Tongue (tissue), 2 donors: ENCODE data around the gene GSDME. TPM values are rescaled to one million over a fixed set of nuclear protein-coding genes. Genes with fewer than 3 reads are reported as not detected.
"Not testable (repeated sequence)": the region's sequence is repeated elsewhere in the genome, so short reads cannot be mapped to it uniquely, and the experiment has no call there.

Experiments
- DNase-seq: peaks from one replicate; pipeline ENCODE4 v3.0.0-alpha.2; 2015
- total RNA-seq: library from RNA; depleted of rRNA; stranded (reverse); fragments of >200 nt; gene quantifications from one replicate; pipeline ENCODE4 v1.2.3, GENCODE V29; 2014

Gene GSDME
- total RNA-seq, 1 donor from 2014 or later, result 12.9 TPM

DNA sequence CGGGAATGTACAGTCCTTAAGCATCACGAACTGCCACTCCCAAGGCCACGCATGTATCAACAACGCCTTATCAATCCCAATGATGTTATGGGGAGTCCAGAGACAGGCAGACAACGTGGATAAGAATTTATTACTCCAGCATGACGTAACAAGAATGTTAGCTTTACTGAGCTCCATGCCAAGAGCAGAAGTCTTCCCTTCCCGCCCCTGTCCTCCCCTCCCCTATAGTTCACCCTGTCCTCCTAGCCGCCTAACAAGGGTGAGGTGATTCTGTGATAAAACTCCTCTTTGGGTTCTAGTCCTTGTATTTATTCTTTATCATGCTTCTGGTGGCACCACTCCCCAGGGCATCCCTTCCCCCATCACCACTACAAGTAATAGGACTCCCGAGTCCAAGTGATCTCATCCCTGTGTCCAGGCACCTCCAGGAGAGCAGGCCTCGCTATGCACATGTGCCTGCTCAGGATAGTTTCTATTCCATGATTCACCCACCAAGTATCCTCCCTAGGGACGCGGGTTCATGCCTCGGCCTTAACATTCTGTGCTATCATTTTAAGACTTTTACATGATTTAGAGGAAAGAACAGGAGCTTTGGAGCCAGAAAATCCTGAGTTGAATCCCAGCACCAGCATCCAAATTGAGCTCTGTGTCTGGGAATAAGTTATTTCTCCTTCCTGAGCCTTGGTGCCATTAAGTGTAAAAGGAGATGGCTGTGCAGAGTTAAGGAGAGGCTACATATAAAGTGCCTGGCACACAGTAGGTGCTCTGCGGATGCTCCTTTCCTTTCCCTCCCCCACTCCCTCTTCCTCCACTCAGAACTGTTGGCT is 15.4 kb downstream of the GSDME start:
- no peak for DNase-seq

DNA sequence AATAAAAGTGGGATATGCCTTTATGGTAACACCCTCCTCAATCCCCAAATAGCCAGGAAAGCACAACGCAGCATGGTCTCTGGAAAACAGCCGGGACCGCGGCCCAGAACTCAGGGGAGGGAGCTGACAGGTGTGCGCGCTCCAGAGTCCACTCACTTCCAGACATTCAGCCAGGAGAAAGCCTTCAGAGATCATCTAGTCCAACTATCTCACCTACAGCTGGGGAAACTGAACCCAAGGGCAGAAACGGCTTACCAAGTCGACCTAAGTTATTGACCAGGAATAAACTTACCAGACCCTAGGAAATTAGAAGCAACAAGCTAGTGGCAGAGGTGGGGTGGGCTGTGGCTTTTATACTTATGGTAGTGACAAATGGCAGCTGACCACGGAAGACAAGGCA is 16.4 kb downstream of the GSDME start:
- no peak for DNase-seq

DNA sequence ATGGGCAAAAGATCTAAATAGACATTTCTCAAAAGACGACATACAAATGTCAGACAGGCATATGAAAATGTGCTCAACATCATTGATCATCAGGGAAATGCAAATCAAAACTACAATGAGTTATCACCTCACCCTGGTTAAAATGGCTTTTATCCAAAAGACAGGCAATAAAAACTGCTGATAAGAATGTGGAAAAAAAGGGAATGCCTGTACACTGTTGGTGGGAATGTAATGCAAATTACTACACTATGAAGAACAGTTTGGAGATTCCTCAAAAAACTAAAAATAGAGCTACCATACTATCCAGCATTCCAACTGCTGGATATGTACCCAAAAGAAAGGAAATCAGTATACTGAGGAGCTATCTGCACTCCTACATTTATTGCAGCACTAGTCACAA is 18.0 kb downstream of the GSDME start:
- DNase-seq, result no peak

DNA sequence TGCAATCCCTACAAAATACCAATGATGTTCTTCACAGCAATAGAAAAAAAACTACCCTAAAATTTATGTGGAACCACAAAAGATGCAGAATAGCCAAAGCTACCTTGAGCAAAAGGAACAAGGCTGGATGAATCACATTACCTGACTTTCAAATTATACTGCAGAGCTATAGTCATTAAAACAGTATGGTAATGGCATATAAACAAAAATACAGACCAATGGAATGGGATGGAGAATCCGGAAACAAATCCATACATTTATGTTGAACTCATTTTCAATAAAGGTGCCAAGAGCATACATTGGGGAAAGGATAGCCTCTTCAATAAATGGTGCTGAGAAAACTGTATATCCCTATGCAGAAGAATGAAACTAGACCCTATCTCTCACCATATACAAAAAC is 18.7 kb downstream of the GSDME start:
- no peak for DNase-seq

DNA sequence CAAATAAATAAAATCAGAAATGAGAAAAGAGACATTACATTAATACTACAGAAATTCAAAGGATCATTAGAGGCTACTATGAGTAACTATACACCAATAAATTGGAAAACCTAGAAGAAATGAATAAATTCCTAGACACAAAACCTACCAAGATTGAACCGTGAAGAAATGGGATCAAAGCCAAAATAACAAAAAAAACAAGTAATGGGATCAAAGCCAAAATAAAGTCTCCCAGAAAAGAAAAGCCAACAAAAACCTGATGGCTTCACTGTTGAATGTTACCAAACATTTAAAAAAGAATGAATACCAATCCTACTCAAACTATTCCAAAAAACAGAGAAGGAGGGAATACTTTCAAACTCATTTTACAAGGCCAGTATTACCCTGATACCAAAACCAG is 20.0 kb downstream of the GSDME start:
- DNase-seq, result no peak

DNA sequence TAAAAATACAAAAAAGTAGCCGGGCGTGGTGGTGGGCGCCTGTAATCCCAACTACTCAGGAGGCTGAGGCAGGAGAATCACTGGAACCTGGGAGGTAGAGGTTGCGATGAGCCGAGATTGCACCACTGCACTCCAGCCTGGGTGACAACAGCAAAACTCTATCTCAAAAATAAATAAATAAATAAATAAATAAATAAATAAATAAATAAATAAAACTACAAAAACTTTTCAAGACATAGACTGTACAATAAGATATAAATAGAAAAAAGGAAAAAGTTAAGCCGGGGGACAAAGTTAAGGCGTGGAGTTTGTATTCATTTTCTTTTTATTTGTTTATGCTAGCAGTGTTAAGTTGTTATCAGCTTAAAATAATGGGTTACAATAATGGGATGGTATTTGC is 21.7 kb downstream of the GSDME start:
- not testable (repeated sequence) for DNase-seq

DNA sequence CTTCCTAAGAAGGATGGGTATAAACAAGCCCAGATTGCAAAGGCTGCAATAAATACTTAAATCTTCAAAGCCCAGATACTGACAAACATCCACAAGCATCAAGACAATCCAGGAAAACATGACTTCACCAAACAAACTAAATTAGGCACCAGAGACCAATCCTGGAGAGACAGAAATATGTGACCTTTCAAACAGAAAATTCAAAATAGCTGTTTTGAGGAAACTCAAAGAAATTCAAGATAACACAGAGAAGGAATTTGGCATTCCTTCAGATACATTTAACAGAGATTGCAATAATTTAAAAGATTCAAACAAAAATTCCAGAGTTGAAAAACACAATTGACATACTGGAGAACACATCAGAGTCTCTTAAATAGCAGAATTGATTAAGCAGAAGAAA is 23.0 kb downstream of the GSDME start:
- DNase-seq, result no peak

DNA sequence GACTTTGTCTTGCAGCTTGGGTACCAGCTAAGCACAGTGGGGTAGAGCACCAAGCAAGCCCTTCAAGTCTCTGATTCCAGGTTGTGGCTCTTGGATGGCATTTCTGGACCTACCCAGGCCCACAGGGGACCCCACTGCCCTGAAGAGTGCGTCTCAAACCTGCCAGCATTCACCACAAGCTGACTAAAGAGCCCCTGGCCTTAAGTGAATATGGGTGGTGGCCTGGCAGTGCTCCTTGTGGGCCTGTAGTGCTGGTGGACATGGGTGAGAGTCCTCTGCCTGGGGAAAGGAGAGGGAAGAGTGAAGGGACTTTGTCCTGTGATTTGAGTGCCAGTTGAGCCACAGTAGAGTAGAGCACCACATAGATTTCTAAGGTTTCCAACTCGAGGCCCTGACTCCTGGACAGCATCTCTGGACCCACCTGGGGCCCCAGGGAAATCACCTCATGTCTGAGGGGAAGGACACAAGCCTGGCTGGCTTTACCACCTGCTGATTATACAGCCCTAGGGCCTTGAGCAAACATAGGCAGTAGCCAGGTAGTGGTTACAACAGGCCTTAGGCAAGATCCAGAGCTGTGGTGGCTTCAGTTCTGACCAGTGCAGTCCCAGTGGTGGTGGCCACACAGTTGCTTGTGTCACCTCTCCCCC is 23.7 kb downstream of the GSDME start:
- no peak for DNase-seq

DNA sequence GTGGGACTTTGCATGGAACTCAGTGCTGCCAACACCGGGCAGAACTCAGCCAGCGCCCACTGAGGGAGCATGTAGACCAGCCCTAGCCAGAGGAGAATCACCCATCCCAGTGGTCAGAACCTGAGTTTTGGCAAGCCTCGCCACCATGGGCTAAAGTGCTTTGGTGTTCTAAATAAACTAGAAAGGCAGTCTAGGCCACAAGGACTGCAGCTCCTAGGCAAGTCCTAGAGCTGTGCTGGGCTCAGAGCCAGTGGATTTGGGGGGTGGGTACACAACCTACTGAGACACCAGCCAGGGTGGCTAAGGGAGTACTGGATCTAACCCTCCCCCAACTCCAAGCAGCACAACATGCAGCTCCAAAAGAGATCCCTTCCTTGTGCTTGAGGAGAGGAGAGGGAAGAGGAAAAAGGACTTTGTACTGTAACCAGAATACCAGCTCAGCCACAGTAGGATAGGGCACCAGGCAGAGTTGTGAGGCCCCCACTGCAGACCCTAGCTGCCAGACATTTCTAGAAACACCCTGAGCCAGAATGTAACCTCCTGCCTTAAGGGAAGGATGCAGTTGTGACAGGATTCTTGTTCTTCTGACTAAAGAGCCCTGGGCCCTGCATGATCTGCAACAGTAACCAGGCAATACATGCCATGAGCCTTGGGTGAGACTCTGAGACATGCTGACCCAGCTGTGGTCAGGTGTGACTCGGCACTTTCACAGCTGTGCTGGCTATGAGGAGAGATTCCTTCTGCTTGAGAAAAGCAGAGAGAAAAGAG is 24.4 kb downstream of the GSDME start:
- no peak for DNase-seq

DNA sequence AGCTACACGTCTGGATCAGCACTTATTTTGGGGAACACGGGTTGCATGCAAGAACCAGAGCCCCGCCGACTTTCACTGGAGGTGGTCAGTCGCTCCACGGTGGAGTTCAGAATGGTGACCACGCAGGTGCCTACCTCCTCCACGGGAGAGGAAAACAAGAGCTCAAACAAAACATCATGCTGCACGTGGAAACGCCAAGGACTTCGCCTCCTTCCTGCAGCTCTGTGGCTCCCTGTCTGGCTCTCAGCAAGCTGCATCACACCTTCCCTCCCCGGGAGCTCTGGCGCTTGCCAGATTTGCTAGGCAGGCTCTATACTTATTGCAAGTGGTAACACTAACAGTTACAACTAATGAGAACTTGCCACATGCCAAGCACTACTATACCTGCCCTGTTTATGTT is 26.0 kb downstream of the GSDME start:
- DNase-seq, result no peak

DNA sequence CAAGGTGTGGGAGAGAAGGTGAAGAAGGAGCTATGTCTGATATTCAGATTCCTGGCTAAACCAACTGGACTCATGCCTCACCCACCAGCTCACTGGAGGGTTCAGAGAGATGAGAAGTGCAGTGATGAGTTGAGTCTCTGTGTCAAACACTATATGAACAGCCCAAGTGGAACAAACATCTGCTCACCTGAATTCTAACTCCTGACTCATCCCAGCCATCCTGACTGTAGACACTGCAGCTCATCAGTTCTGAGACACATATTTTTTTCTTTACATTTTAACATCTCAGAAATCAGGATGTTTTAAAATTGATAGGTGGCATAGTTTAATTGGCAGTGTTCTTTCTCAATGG is 27.3 kb downstream of the GSDME start:
- no peak for DNase-seq

DNA sequence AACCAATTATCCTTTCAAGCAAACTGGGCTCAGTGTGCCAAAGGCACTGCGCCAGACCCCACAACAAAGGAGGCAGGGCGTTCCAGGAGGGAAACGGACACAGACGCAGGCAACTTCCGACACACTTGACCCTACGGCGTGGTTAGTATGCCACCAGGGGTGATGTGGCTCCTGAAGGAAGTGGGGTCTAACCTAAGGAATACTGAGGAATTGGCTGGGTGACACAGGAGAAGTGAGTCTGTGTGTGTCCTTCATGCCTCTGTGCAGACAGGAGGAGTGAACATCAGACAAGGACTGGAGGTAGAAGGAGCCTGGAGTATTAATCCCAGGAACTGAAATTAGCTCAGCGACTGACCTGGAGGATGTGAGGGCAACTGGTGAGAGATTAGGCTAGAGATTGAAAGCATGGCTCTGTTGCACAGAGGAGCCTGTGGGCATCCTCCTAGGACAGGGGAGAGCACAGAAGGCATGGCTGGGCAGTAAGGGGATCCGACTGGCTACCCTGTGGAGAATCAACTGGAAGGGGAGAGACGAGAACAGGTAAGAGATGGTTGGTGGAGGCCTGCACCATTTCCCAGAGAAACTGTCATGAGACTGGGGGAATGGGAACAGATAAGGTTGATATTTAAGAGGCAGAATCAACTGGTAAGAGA is 27.8 kb downstream of the GSDME start:
- no peak for DNase-seq

DNA sequence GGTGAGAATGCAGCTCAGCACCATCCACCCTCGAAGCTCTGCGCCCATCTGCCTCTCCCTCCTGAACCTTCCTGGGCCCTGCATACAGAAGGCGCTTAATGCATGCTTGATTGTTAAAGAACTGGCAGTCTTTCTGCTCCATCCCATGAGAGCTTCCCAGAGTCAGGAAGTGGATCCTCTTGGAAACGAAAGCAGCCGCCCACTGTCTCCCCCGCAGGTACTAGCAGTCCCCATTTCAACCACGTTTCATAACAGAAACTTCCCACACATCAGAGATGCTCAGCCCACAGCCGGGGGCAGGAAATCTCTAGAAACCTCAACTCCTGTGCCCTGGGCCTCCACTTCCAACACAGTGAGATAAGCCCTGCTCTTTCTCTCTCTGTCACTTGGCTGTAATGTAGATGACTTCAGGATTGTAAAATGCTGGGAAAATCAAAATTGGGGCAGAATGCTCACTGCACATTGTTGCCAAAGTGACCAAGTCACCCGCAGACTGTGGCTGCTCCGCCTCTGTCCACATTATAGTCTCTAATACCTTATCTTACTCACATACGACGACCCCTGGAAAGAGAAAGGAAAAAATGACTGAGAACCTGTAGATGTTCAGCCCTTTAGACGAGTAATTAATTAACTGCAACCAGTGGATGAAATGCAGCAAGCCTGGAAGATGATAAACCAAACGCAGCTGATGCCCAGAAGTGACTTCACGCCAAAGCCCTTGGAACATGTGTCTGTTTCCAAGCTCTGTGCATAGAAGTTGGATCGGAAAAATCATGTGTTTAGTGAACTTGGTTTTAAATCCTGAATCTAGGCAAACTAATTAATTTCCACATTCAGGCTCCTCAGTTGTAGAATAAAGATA is 28.5 kb downstream of the GSDME start:
- peak; percentile 57 for DNase-seq

DNA sequence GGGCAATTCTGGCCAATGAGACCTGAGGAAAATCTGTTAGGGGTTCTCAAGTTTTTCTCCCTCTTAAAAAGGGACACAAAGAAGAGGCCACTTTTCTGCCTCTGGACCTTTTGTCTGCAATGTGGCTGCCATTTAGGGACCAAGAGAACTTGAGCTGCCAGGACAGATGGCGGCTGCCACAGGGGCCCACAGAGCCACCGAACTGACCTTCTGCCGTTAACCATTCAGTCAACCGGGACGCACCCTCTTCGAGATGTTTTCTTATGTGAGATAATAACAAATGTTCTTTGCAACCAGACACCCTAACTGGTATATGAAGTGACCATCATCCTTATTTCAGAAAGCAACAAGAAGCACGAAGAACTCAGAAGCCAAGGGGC is 29.2 kb downstream of the GSDME start:
- no peak for DNase-seq

DNA sequence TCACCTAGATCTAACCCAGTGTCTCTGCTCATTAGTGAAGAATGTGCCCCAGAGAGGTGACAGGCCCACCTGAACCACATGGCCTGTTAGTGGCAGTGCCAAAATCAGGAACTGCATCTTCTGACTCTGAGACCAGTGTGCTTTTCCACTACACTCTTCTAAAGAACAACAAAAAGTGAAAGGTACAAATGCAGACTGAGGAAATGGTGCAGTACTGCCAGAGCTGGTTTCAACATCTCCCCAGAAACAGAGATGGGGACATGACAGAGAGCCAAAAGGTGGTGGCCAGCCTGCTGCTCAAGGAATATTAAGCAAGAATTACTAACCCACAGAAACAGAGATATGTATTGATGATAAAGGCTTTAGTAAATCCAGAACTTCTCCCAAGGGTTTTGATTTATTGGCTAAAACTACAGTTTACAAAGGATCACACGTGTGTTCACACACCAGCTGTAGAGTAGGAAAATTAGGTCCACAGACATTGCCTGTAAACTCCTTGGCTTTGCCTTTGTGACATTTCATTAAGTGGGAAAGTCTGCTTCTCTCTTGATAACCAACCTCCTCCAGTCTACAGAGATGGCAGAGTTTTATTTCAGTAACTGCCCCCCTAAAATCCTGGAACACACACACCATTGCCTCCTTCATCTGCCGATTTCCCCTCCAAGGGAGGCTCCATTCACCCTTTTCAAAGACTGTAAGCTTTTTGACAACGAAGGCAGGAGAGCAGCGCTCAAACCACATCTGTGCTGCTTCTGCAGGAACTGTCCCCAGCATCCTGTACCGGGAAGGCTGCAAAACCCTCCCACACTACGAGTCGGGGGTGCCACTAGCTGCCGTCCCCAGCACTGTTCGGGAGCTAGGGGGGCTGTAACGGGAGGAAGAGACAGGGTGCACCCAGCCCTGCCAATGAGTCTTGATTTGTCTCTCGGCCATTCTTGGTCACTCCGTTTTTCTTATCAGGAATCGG is 29.8 kb downstream of the GSDME start:
- no peak for DNase-seq

DNA sequence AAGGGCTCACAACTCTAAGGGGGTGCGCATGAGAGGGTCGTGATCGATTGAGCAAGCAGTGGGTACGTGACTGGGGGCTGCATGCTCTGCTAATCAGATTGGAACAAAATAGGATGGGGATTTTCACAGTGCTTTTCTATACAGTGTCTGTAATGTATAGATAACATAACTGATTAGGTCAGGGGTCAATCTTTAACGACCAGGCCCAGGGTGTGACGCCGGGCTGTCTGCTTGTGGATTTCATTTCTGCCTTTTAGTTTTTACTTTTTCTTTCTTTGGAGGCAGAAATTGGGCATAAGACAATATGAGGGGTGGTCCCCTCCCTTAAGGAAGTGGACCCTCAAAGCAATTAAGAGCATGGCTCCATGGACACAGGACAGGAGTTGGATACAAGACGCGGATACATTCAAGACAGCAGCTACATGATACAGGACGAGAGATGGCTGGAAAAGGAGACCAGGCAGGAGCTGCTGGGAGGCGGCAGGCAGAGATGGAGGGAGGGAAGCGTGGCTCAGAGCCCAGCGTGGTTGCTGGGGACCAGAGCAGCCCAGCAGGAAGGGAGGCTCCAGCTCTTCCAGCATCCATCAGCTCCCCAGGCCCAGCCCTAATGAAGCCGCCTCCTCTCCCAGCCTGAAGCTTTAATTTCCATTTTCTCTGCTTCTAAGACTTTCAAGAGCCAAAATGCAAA is 31.6 kb downstream of the GSDME start:
- no peak for DNase-seq

DNA sequence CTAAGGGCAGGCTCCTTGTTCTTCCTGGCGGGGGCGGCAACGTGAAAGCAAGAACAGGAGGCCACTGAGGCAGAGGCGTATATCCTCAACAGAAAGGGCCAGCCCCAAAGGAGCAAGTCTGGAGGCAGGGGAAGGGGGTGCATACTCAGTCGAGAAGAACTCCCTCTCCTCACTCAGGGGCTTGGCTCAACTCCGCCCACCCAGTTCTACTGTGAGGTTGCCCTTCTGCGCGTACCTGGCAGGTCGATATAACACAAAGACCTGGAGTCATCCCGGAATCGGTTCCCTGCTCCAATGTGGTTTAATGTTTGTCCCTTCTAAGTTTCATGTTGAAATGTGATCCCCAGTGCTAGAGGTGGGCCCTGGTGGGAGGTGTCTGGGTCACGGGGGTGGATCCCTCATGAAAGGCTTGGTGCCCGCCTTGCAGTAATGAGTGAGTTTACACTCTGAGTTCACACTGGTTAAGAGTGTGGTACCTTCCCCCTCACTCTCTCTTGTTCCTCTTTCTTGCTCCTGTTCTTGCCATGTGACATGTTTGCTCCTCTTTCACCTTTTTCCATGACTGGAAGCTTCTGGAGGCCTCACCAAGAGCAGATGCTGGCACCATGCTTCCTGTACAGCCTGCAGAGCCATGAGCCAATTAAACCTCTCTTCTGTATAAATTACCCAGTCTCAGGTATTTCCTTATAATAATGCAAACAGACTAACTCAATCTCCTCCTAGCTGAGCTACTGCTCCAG is 32.6 kb downstream of the GSDME start:
- no peak for DNase-seq

DNA sequence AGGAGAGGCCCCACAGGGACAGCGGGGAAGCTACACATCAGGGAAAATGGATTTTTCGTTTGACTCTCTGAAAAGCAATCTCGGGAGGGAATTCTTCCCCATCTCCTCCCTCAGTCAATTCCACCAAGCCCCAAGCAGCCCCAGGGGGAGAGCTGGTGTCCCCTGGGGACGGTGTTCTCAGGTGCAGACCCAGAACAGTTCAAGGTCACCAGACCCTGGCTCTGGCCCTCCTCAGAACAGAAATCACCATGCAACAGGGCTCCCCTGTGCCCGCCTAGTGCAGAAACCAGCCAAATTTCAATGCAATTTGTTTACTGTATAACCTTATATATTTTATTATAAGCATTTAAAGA is 34.1 kb downstream of the GSDME start:
- DNase-seq, result no peak
